Activated CD4-positive, CD25-positive, alpha-beta regulatory T cell treated with anti-CD3 and anti-CD28 coated beads, Interleukin-2, amount 50 U/mL, for 24 hours (primary cell): ENCODE data around the gene RGL1.

Source experiments
- ATAC-seq, 2 donors: fragments of 150-1000 bp; cut with Tn5 transposase; one replicate each; pipeline ENCODE4 v1.10.0; 2021; ENCODE audit warnings: mild to moderate bottlenecking in 1 of 2, moderate library complexity in 1 of 2

The RGL1 gene

GRCh38 chr1:183871142-183871541, 66.2 kb downstream of the RGL1 start:
- no peak for ATAC-seq

- no peak for ATAC-seq
These were observed 66.7 kb downstream of the RGL1 start for GRCh38 chr1:183871601-183872000.

- ATAC-seq = no peak
These were observed 67.5 kb downstream of the RGL1 start for GRCh38 chr1:183872403-183872802.

GRCh38 chr1:183873642-183874041, 68.7 kb downstream of the RGL1 start:
- peak; percentile 20 to 25 for ATAC-seq

GRCh38 chr1:183876309-183876708, 71.4 kb downstream of the RGL1 start:
- ATAC-seq = no peak

- no peak for ATAC-seq
These were observed 72.3 kb downstream of the RGL1 start for GRCh38 chr1:183877053-183877720.

- no peak for ATAC-seq
These were observed 74.6 kb downstream of the RGL1 start for GRCh38 chr1:183879494-183879893.

- ATAC-seq = no peak
These were observed 75.0 kb downstream of the RGL1 start for GRCh38 chr1:183879966-183880365.

GRCh38 chr1:183880531-183881243, 75.8 kb downstream of the RGL1 start:
- no peak for ATAC-seq

GRCh38 chr1:183881387-183882131, 76.6 kb downstream of the RGL1 start:
- ATAC-seq = no peak

GRCh38 chr1:183882335-183883167, 77.6 kb downstream of the RGL1 start:
- ATAC-seq = no peak

- ATAC-seq = no peak
These were observed 78.7 kb downstream of the RGL1 start for GRCh38 chr1:183883623-183884022.

- no peak for ATAC-seq
These were observed 79.6 kb downstream of the RGL1 start for GRCh38 chr1:183884526-183884925.

- no peak for ATAC-seq
These were observed 80.3 kb downstream of the RGL1 start for GRCh38 chr1:183885142-183885735.

GRCh38 chr1:183886083-183886828, 81.3 kb downstream of the RGL1 start:
- no peak for ATAC-seq

GRCh38 chr1:183886853-183887252, 81.9 kb downstream of the RGL1 start:
- ATAC-seq = no peak

- ATAC-seq = peak; percentile 41 to 55
These were observed 83.2 kb downstream of the RGL1 start for GRCh38 chr1:183887826-183888819.

- ATAC-seq = no peak
These were observed 84.2 kb downstream of the RGL1 start for GRCh38 chr1:183889095-183889494.

GRCh38 chr1:183891158-183891856, 86.4 kb downstream of the RGL1 start:
- no peak for ATAC-seq

- ATAC-seq = no peak
These were observed 87.5 kb downstream of the RGL1 start for GRCh38 chr1:183892351-183892793.
